H9 (cell line): ENCODE measurements around the gene PRTN3. TPM values are rescaled to one million over a fixed set of nuclear protein-coding genes. Genes with fewer than 3 reads are reported as not detected.

Experiments
- DNase-seq: peaks from one replicate; pipeline ENCODE4 v3.0.0-alpha.2; 2017
- H2AFZ ChIP-seq: one replicate; pipeline ENCODE4 v1.6.1; 2013; ENCODE audit warnings: mild to moderate bottlenecking, low read length, control low read depth, moderate library complexity
- H2AK5ac ChIP-seq: 2 replicates; pipeline ENCODE4 v1.6.1; 2013; ENCODE audit warnings: low read length, control low read depth, mixed read lengths; ENCODE audit not compliant: insufficient read length
- H2BK120ac ChIP-seq: one replicate; pipeline ENCODE4 v1.6.1; 2013; ENCODE audit warnings: low read depth, mild to moderate bottlenecking, low read length, control low read depth, inconsistent platforms; ENCODE audit not compliant: poor library complexity, severe bottlenecking
- H2BK12ac ChIP-seq: 2 replicates; pipeline ENCODE4 v1.6.1; 2013; ENCODE audit warnings: low read length, control low read depth, mixed read lengths, low read depth; ENCODE audit not compliant: insufficient read length
- H2BK15ac ChIP-seq: 2 replicates; pipeline ENCODE4 v1.6.1; 2013; ENCODE audit warnings: low read depth, low read length, control low read depth
- H2BK20ac ChIP-seq: one replicate; pipeline ENCODE4 v1.6.1; 2013; ENCODE audit warnings: low read depth, mild to moderate bottlenecking, low read length, control low read depth, inconsistent platforms; ENCODE audit not compliant: poor library complexity, severe bottlenecking
- H2BK5ac ChIP-seq: 2 replicates; pipeline ENCODE4 v1.6.1; 2013; ENCODE audit warnings: low read length, control low read depth, mixed read lengths; ENCODE audit not compliant: insufficient read length
- H3K14ac ChIP-seq: 2 replicates; pipeline ENCODE4 v1.6.1; 2013; ENCODE audit warnings: low read length, control low read depth; ENCODE audit not compliant: insufficient read depth
- H3K18ac ChIP-seq: 2 replicates; pipeline ENCODE4 v1.6.1; 2013; ENCODE audit warnings: low read depth, mild to moderate bottlenecking, mixed read lengths, low read length, control low read depth; ENCODE audit not compliant: insufficient read length
- H3K23ac ChIP-seq: 2 replicates; pipeline ENCODE4 v1.6.1; 2013; ENCODE audit warnings: low read length, control low read depth, mixed read lengths, low read depth; ENCODE audit not compliant: insufficient read length
- H3K23me2 ChIP-seq: 2 replicates; pipeline ENCODE4 v1.6.1; 2013; ENCODE audit warnings: low read depth, mild to moderate bottlenecking, mixed read lengths, low read length, control low read depth; ENCODE audit not compliant: insufficient read length, poor library complexity, severe bottlenecking
- H3K27ac ChIP-seq: 2 replicates; pipeline ENCODE4 v1.5.1; 2013; ENCODE audit warnings: low read length, control low read depth, mixed read lengths, low read depth; ENCODE audit not compliant: insufficient read length
- H3K27me3 ChIP-seq: 2 replicates; pipeline ENCODE4 v1.6.1; 2013; ENCODE audit warnings: low read length, control low read depth, inconsistent platforms; ENCODE audit not compliant: insufficient read depth
- H3K4ac ChIP-seq: 2 replicates; pipeline ENCODE4 v1.6.1; 2013; ENCODE audit warnings: low read depth, mild to moderate bottlenecking, control low read depth, inconsistent platforms, low read length, moderate library complexity
- H3K4me1 ChIP-seq: 2 replicates; pipeline ENCODE4 v1.6.1; 2013; ENCODE audit warnings: low read length, control low read depth, inconsistent platforms; ENCODE audit not compliant: insufficient read depth
- H3K4me2 ChIP-seq: 2 replicates; pipeline ENCODE4 v1.6.1; 2013; ENCODE audit warnings: low read length, control low read depth, mixed read lengths; ENCODE audit not compliant: insufficient read length, insufficient read depth
- H3K56ac ChIP-seq: 2 replicates; pipeline ENCODE4 v1.6.1; 2013; ENCODE audit warnings: low read depth, mild to moderate bottlenecking, mixed read lengths, low read length, control low read depth; ENCODE audit not compliant: insufficient read length
- H3K79me1 ChIP-seq: 2 replicates; pipeline ENCODE4 v1.6.1; 2013; ENCODE audit warnings: low read depth, mild to moderate bottlenecking, moderate library complexity, low read length, control low read depth, inconsistent platforms; ENCODE audit not compliant: insufficient read depth, poor library complexity, severe bottlenecking
- H3K79me2 ChIP-seq: 2 replicates; pipeline ENCODE4 v1.6.1; 2013; ENCODE audit warnings: low read length, control low read depth, inconsistent platforms; ENCODE audit not compliant: insufficient read depth
- H3K9ac ChIP-seq: 2 replicates; pipeline ENCODE4 v1.6.1; 2013; ENCODE audit warnings: low read length, control low read depth, mixed read lengths; ENCODE audit not compliant: insufficient read length; ENCODE audit errors: extremely low read depth
- H3K9me3 ChIP-seq: one replicate; pipeline ENCODE4 v1.6.1; 2013; ENCODE audit warnings: low read depth, low read length, inconsistent platforms; ENCODE audit not compliant: control insufficient read depth
- H3T11ph ChIP-seq: one replicate; pipeline ENCODE4 v1.6.1; 2013; ENCODE audit warnings: mild to moderate bottlenecking, low read length, control low read depth, inconsistent platforms
- H4K20me1 ChIP-seq: one replicate; pipeline ENCODE4 v1.6.1; 2013; ENCODE audit not compliant: control insufficient read depth, insufficient read length, insufficient read depth
- H4K5ac ChIP-seq: 2 replicates; pipeline ENCODE4 v1.6.1; 2013; ENCODE audit warnings: low read depth, mild to moderate bottlenecking, mixed read lengths, low read length, control low read depth; ENCODE audit not compliant: insufficient read length
- H4K8ac ChIP-seq: replicated peaks from 2 replicates; pipeline ENCODE4 v1.6.1; 2013; ENCODE audit warnings: low read length, control low read depth, mixed read lengths, low read depth; ENCODE audit not compliant: insufficient read length
- H4K91ac ChIP-seq: 2 replicates; pipeline ENCODE4 v1.6.1; 2013; ENCODE audit warnings: low read depth, mild to moderate bottlenecking, moderate library complexity, mixed read lengths, low read length, control low read depth; ENCODE audit not compliant: insufficient read length
- H3K27ac Mint-ChIP-seq, 3 experiments: 2 replicates in 2 of 3; 3 replicates in 1 of 3; pipeline ENCODE4 v1.8.0; 2020 to 2021; ENCODE audit warnings: mixed read lengths in 3 of 3, mild to moderate bottlenecking in 1 of 3, moderate library complexity in 1 of 3
- H3K27me3 Mint-ChIP-seq: 2 replicates; pipeline ENCODE4 v1.8.0; 2021; ENCODE audit warnings: low read depth, mild to moderate bottlenecking, moderate library complexity, mixed read lengths
- H3K36me3 Mint-ChIP-seq, 3 experiments: 2 replicates in 2 of 3; 3 replicates in 1 of 3; pipeline ENCODE4 v1.8.0; 2020 to 2021; ENCODE audit warnings: low read depth in 3 of 3, mixed read lengths in 3 of 3; ENCODE audit not compliant: insufficient read depth in 1 of 3
- H3K4me1 Mint-ChIP-seq, 2 experiments: 2 replicates each; pipeline ENCODE4 v1.8.0; 2020; ENCODE audit warnings: mixed read lengths in 2 of 2
- H3K4me3 Mint-ChIP-seq, 2 experiments: 2 replicates in 1 of 2; 3 replicates in 1 of 2; pipeline ENCODE4 v1.8.0; 2020 to 2021; ENCODE audit warnings: mild to moderate bottlenecking in 2 of 2, mixed read lengths in 2 of 2, moderate library complexity in 1 of 2
- H3K9me3 Mint-ChIP-seq, 2 experiments: 2 replicates in 1 of 2; 3 replicates in 1 of 2; pipeline ENCODE4 v1.8.0; 2020; ENCODE audit warnings: mild to moderate bottlenecking in 2 of 2, mixed read lengths in 2 of 2, moderate library complexity in 1 of 2
- CTCF ChIP-seq: fragments of 200-600 bp; sonication (generic); conservative IDR thresholded peaks from 3 replicates; pipeline ENCODE4 v1.8.0; 2021; ENCODE audit warnings: antibody characterized with exemption, mild to moderate bottlenecking
- WGBS: extraction: QIAGEN DNeasy Blood & Tissue Kit; methylation state at CpG from one replicate; pipeline ENCODE4 v1.1.7; 2013; ENCODE audit warnings: missing lambda C conversion rate, low lambda C conversion rate, mixed read lengths; ENCODE audit not compliant: insufficient read length; ENCODE audit errors: extremely low coverage; 5-methylcytosine and 5-hydroxymethylcytosine counted together
- total RNA-seq: library from RNA; stranded (reverse); gene quantifications from 2 replicates; pipeline ENCODE4 v1.2.1, GENCODE V29; 2021

The PRTN3 gene
- total RNA-seq, 1 experiment from 2014 or later: 0.31 TPM

GRCh38 chr19:876089-876488, 35.3 kb downstream of the PRTN3 start:
- Histone ChIP-seq H2BK15ac (no peak overlapping the region), H3K9ac (no peak overlapping the region), H3K14ac (no peak overlapping the region), H2BK12ac (no peak overlapping the region), H3K4me2 (no peak overlapping the region), H2AK5ac (no peak overlapping the region), H3K27me3 (no peaks in the 10 kb centered on the region), H3K27ac (no peak overlapping the region), H3K56ac (no peak overlapping the region), H3K4ac (no peak overlapping the region), H4K8ac (no peak overlapping the region), H3K18ac (no peak overlapping the region), H4K20me1 (no peaks in the 10 kb centered on the region), H4K5ac (no peak overlapping the region), H2BK5ac (no peak overlapping the region), H3K79me1 (no peaks in the 10 kb centered on the region), H2BK120ac (no peak overlapping the region), H3T11ph (no peak overlapping the region), H4K91ac (no peak overlapping the region), H2AFZ (no peak overlapping the region), H3K9me3 (no peaks in the 10 kb centered on the region), H3K23me2 (peaks cover 3% of the 10 kb centered on the region), H3K23ac (no peak overlapping the region), H3K79me2 (no peaks in the 10 kb centered on the region), H3K4me1 (no peaks in the 10 kb centered on the region), H2BK20ac (no peak overlapping the region)
- WGBS: no CpG with 5 or more reads among the region's 18 CpGs
- Mint-ChIP-seq H3K27me3 (no peaks in the 10 kb centered on the region; the same call in 1 of the 2 replicates), H3K36me3 (peaks cover 22 to 47% (median 31%) of the 10 kb centered on the region in 3 experiments), H3K27ac (no peak overlapping the region; a peak in 1 of 7 replicates), H3K9me3 (peaks cover 6 to 7% of the 10 kb centered on the region in 2 experiments), H3K4me1 (peaks cover 0 to 5% of the 10 kb centered on the region in 2 experiments; a peak in 1 of 4 replicates), H3K4me3 (no peak overlapping the region)
- TF ChIP-seq CTCF: no peak
- no peak for DNase-seq
